ENCODE results near the gene SNRNP25. TPM values are rescaled to one million over a fixed set of nuclear protein-coding genes. Genes with fewer than 3 reads are reported as not detected.
A peak's percentile ranks its signal among the peaks of the same experiment; 100 is the strongest.

Gene SNRNP25
- polyA plus RNA-seq, 1 donor from 2014 or later: 39.1 TPM

- peaks cover 2% of the 10 kb centered on the region for H3K27me3 Mint-ChIP-seq
- peak overlapping the region in 1 of 4 donors; percentile 28 for H3K4me3 Mint-ChIP-seq
- H3K27ac Mint-ChIP-seq: peak overlapping the region; percentile 53 to 74 (median 63)
- peaks cover 14 to 18% (median 16%) of the 10 kb centered on the region in 3 donors for H3K4me1 Mint-ChIP-seq
- H3K36me3 Mint-ChIP-seq: no peaks in the 10 kb centered on the region
- H3K9me3 Mint-ChIP-seq: no peaks in the 10 kb centered on the region
These were observed 32.9 kb downstream of the SNRNP25 start for GRCh38 chr16:86483-86952.

- H3K27ac Mint-ChIP-seq: no peak overlapping the region
- no peak overlapping the region for H3K4me3 Mint-ChIP-seq
- peaks cover 13 to 16% (median 15%) of the 10 kb centered on the region in 3 donors for H3K4me1 Mint-ChIP-seq
- peaks cover 2% of the 10 kb centered on the region for H3K27me3 Mint-ChIP-seq
- H3K9me3 Mint-ChIP-seq: no peaks in the 10 kb centered on the region
- no peaks in the 10 kb centered on the region for H3K36me3 Mint-ChIP-seq
These were observed 35.0 kb downstream of the SNRNP25 start for GRCh38 chr16:88613-89012.

- H3K36me3 Mint-ChIP-seq: no peaks in the 10 kb centered on the region
These were observed 36.0 kb downstream of the SNRNP25 start for GRCh38 chr16:89391-90302.

GRCh38 chr16:91484-91883 is 37.9 kb downstream of the SNRNP25 start:
- H3K4me3 Mint-ChIP-seq: no peak overlapping the region
- H3K9me3 Mint-ChIP-seq: no peaks in the 10 kb centered on the region
- H3K36me3 Mint-ChIP-seq: no peaks in the 10 kb centered on the region
- H3K27me3 Mint-ChIP-seq: no peaks in the 10 kb centered on the region
- no peak overlapping the region for H3K27ac Mint-ChIP-seq
- no peaks in the 10 kb centered on the region for H3K4me1 Mint-ChIP-seq

More at GRCh38 chr16:89391-90302, 36.0 kb downstream of the SNRNP25 start:
- Mint-ChIP-seq H3K27ac (no peak overlapping the region), H3K27me3 (no peaks in the 10 kb centered on the region), H3K4me1 (peaks cover 5 to 9% (median 7%) of the 10 kb centered on the region in 3 donors), H3K9me3 (no peaks in the 10 kb centered on the region), H3K4me3 (no peak overlapping the region)

- Mint-ChIP-seq H3K4me1 (peaks cover 2 to 6% (median 3%) of the 10 kb centered on the region in 3 donors), H3K27ac (no peak overlapping the region), H3K27me3 (no peaks in the 10 kb centered on the region), H3K4me3 (no peak overlapping the region), H3K36me3 (no peaks in the 10 kb centered on the region), H3K9me3 (no peaks in the 10 kb centered on the region)
These were observed 39.1 kb downstream of the SNRNP25 start for GRCh38 chr16:92431-93339.

GRCh38 chr16:94918-95265 is 41.3 kb downstream of the SNRNP25 start:
- H3K27me3 Mint-ChIP-seq: no peaks in the 10 kb centered on the region
- no peak overlapping the region for H3K4me3 Mint-ChIP-seq
- no peaks in the 10 kb centered on the region for H3K9me3 Mint-ChIP-seq
- no peaks in the 10 kb centered on the region for H3K36me3 Mint-ChIP-seq
- H3K4me1 Mint-ChIP-seq: peaks cover 2 to 6% (median 3%) of the 10 kb centered on the region in 3 donors
- no peak overlapping the region for H3K27ac Mint-ChIP-seq

- no peaks in the 10 kb centered on the region for H3K27me3 Mint-ChIP-seq
- no peaks in the 10 kb centered on the region for H3K9me3 Mint-ChIP-seq
- peaks cover 2 to 6% (median 3%) of the 10 kb centered on the region in 3 donors for H3K4me1 Mint-ChIP-seq
- peak overlapping the region in 1 of 4 donors; percentile 37 for H3K4me3 Mint-ChIP-seq
- H3K36me3 Mint-ChIP-seq: peaks cover 1% of the 10 kb centered on the region
- H3K27ac Mint-ChIP-seq: peak overlapping the region in 2 of 3 donors; percentile 34 to 63
These were observed 43.3 kb downstream of the SNRNP25 start for GRCh38 chr16:96935-97381.

- H3K36me3 Mint-ChIP-seq: peaks cover 1% of the 10 kb centered on the region
- no peak overlapping the region for H3K4me3 Mint-ChIP-seq
- H3K27me3 Mint-ChIP-seq: no peaks in the 10 kb centered on the region
- no peaks in the 10 kb centered on the region for H3K9me3 Mint-ChIP-seq
- no peak overlapping the region for H3K27ac Mint-ChIP-seq
- peaks cover 2 to 6% (median 3%) of the 10 kb centered on the region in 3 donors for H3K4me1 Mint-ChIP-seq
These were observed 44.2 kb downstream of the SNRNP25 start for GRCh38 chr16:97822-98221.

GRCh38 chr16:100989-101388 is 47.4 kb downstream of the SNRNP25 start:
- H3K36me3 Mint-ChIP-seq: peaks cover 4% of the 10 kb centered on the region
- no peak overlapping the region for H3K27ac Mint-ChIP-seq
- H3K9me3 Mint-ChIP-seq: no peaks in the 10 kb centered on the region
- no peaks in the 10 kb centered on the region for H3K27me3 Mint-ChIP-seq
- H3K4me3 Mint-ChIP-seq: no peak overlapping the region
- peaks cover 2 to 6% (median 3%) of the 10 kb centered on the region in 3 donors for H3K4me1 Mint-ChIP-seq

GRCh38 chr16:101586-101985 is 48.0 kb downstream of the SNRNP25 start:
- Mint-ChIP-seq H3K27me3 (no peaks in the 10 kb centered on the region), H3K4me1 (peaks cover 2 to 6% (median 3%) of the 10 kb centered on the region in 3 donors), H3K27ac (peak overlapping the region in 2 of 3 donors; percentile 46 to 62), H3K36me3 (peaks cover 4% of the 10 kb centered on the region), H3K9me3 (no peaks in the 10 kb centered on the region), H3K4me3 (no peak overlapping the region)

GRCh38 chr16:102060-102855 is 48.6 kb downstream of the SNRNP25 start:
- H3K27ac Mint-ChIP-seq: peak overlapping the region in 1 of 3 donors; percentile 46
- no peak overlapping the region for H3K4me3 Mint-ChIP-seq
- H3K27me3 Mint-ChIP-seq: no peaks in the 10 kb centered on the region
- peaks cover 4% of the 10 kb centered on the region for H3K36me3 Mint-ChIP-seq
- H3K4me1 Mint-ChIP-seq: peaks cover 0 to 3% (median 0%) of the 10 kb centered on the region in 3 donors
- H3K9me3 Mint-ChIP-seq: no peaks in the 10 kb centered on the region

- Mint-ChIP-seq H3K27me3 (no peaks in the 10 kb centered on the region), H3K27ac (no peak overlapping the region), H3K36me3 (peaks cover 4% of the 10 kb centered on the region), H3K4me3 (no peak overlapping the region), H3K4me1 (peaks cover 0 to 3% (median 0%) of the 10 kb centered on the region in 3 donors), H3K9me3 (no peaks in the 10 kb centered on the region)
These were observed 50.7 kb downstream of the SNRNP25 start for GRCh38 chr16:104355-104754.

GRCh38 chr16:104928-105327 is 51.3 kb downstream of the SNRNP25 start:
- Mint-ChIP-seq H3K27me3 (no peaks in the 10 kb centered on the region), H3K4me1 (peaks cover 0 to 3% (median 0%) of the 10 kb centered on the region in 3 donors), H3K36me3 (peaks cover 4% of the 10 kb centered on the region), H3K4me3 (no peak overlapping the region), H3K9me3 (no peaks in the 10 kb centered on the region), H3K27ac (no peak overlapping the region)

- no peak overlapping the region for H3K27ac Mint-ChIP-seq
- no peaks in the 10 kb centered on the region for H3K9me3 Mint-ChIP-seq
- no peak overlapping the region for H3K4me3 Mint-ChIP-seq
- H3K4me1 Mint-ChIP-seq: peaks cover 0 to 3% (median 0%) of the 10 kb centered on the region in 3 donors
- peaks cover 4% of the 10 kb centered on the region for H3K36me3 Mint-ChIP-seq
- no peaks in the 10 kb centered on the region for H3K27me3 Mint-ChIP-seq
These were observed 51.9 kb downstream of the SNRNP25 start for GRCh38 chr16:105521-105920.
